ENCODE measurements around the gene FAM124A. TPM values are rescaled to one million over a fixed set of nuclear protein-coding genes. Genes with fewer than 3 reads are reported as not detected.
A peak's percentile ranks its signal among the peaks of the same experiment; 100 is the strongest.

The FAM124A gene
- total and polyA plus RNA-seq, 2 donors (not counting 3 experiments of a cell fraction or from before 2014, with no cell fraction given) = 3.8 to 9.9 TPM

- Histone ChIP-seq H3K27ac (ENCODE audit: insufficient read depth, low read depth, low read length) (peak overlapping the region; percentile 82), H3K4me1 (ENCODE audit: control insufficient read depth, extremely low read depth, insufficient read depth, low read length) (peaks cover 16% of the 10 kb centered on the region), H4K20me1 (replicated peaks; ENCODE audit: control insufficient read depth, extremely low read depth, insufficient read depth, low read length) (no peaks in the 10 kb centered on the region), H3K9me3 (replicated peaks; ENCODE audit: control insufficient read depth, insufficient read depth, low read length) (no peaks in the 10 kb centered on the region), H3K4me3 (replicated peaks in 1 of 3; ENCODE audit: insufficient read depth in 1 of 3, low read depth in 1 of 3, low read length in 3 of 3) (no peak overlapping the region), H3K9ac (replicated peaks; ENCODE audit: extremely low read depth, insufficient read depth, low read length) (no peak overlapping the region), H3K27me3 (ENCODE audit: control insufficient read depth in 2 of 2, insufficient read depth in 2 of 2, low read length in 2 of 2) (no peaks in the 10 kb centered on the region), H3K4me2 (ENCODE audit: insufficient read depth, low read length) (peak overlapping the region; percentile 62), H3K9me1 (replicated peaks; ENCODE audit: control insufficient read depth, extremely low read depth, insufficient read depth, low read length) (no peaks in the 10 kb centered on the region), H3K79me2 (ENCODE audit: control insufficient read depth, insufficient read depth, low read length) (no peaks in the 10 kb centered on the region), H2AFZ (ENCODE audit: low read depth, low read length) (peak overlapping the region; percentile 62), H3K36me3 (ENCODE audit: control insufficient read depth in 2 of 2, extremely low read depth in 1 of 2, insufficient read depth in 2 of 2, low read length in 2 of 2) (no peaks in the 10 kb centered on the region)
- DNase-seq (ENCODE audit: low read depth, low spot score) = peak; percentile 73
- intact Hi-C loops (cut with micrococcal nuclease) = loop anchor here (2.0 kb wide), 1 partner anchor 54 kb away; no protein-coding TSS in a partner anchor
- dilution Hi-C loops (cut with MboI; ENCODE audit: extremely low pct_ligation_motif_present, low sequenced_read_pairs) = no loop called here
- no TSS peak for BruUV-seq (replicated peaks)
- TF ChIP-seq, protein P1, sequence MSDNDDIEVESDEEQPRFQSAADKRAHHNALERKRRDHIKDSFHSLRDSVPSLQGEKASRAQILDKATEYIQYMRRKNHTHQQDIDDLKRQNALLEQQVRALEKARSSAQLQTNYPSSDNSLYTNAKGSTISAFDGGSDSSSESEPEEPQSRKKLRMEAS (IDR thresholded peaks at IDR 0.05; ENCODE audit: insufficient read depth, insufficient read length) = no peak
- TF ChIP-seq POLR2AphosphoS5 (IDR thresholded peaks at IDR 0.05; ENCODE audit: insufficient read depth, low read depth, low read length) = peak; percentile 35
- TF ChIP-seq JUN (IDR thresholded peaks at IDR 0.05; ENCODE audit: borderline replicate concordance, insufficient read depth, insufficient read length, low read depth) = peak; percentile 78
- TF ChIP-seq FOS (IDR thresholded peaks at IDR 0.05; ENCODE audit: borderline replicate concordance, insufficient read depth, low read length) = peak; percentile 96
- TF ChIP-seq MYC (IDR thresholded peaks at IDR 0.05; ENCODE audit: low read depth, low read length) = no peak
- TF ChIP-seq POLR2A (IDR thresholded peaks at IDR 0.05; ENCODE audit: low read depth, low read length) = no peak
- TF ChIP-seq GATA2 (IDR thresholded peaks at IDR 0.05; ENCODE audit: insufficient read depth, insufficient read length, low read depth, low read length) = peak; percentile 54
- TF ChIP-seq EZH2 (IDR thresholded peaks at IDR 0.05; ENCODE audit: borderline replicate concordance, low read depth, low read length, severe bottlenecking) = no peak
- TF ChIP-seq CTCF (IDR thresholded peaks at IDR 0.05; ENCODE audit: extremely low read depth in 1 of 2, insufficient read depth in 1 of 2, low read depth in 1 of 2, low read length in 2 of 2) = no peak
- CTCF ChIA-PET = interaction anchor here (0.7 to 1.8 kb wide), 8 partner anchors 8 to 925 kb away, joined by 3 to 16 read pairs (median 4); no protein-coding TSS in a partner anchor
- POLR2A ChIA-PET = no interaction called here
- peak; percentile 95 for FAIRE-seq
These were observed 19.6 kb upstream of the FAM124A start for GRCh38 chr13:51202477-51203046.

All from endothelial cell of umbilical vein (primary cell).